Measurements from ENCODE around the gene COL9A1. TPM values are rescaled to one million over a fixed set of nuclear protein-coding genes. Genes with fewer than 3 reads are reported as not detected.

The COL9A1 gene
- total and polyA plus RNA-seq, 4 donors: 0.02 to 1.7 (median 0.06) TPM; not detected in 1

GRCh38 chr6:70194421-70194820 is 108.5 kb downstream of the COL9A1 start:
- no peaks in the 10 kb centered on the region for H3K36me3 ChIP-seq (ENCODE audit: control insufficient read depth in 4 of 4, insufficient read depth in 4 of 4, low read length in 4 of 4)
- no peak overlapping the region for H3K4me3 ChIP-seq
- no peak for TF ChIP-seq CTCF (IDR thresholded peaks at IDR 0.05; ENCODE audit: control extremely low read depth, extremely low read depth)
- peaks cover 0 to 3% (median 0%) of the 10 kb centered on the region in 4 donors for H3K9me3 ChIP-seq (ENCODE audit: control insufficient read depth in 4 of 4, insufficient read depth in 3 of 4, low read length in 3 of 4)
- DNase-seq: no peak
- H3K27me3 ChIP-seq (ENCODE audit: control insufficient read depth in 3 of 3, insufficient read depth in 3 of 3, low read length in 2 of 3): peaks cover 0 to 8% (median 0%) of the 10 kb centered on the region in 3 donors
- no peak for ATAC-seq (ENCODE audit: insufficient read depth, low FRiP score)
- H3K27ac ChIP-seq (ENCODE audit: low read depth in 1 of 2, low read length in 1 of 2): no peak overlapping the region
- no peaks in the 10 kb centered on the region for H3K4me1 ChIP-seq (ENCODE audit: control insufficient read depth in 5 of 5, insufficient read depth in 5 of 5, low read length in 5 of 5)
- H3K9ac ChIP-seq (ENCODE audit: insufficient read depth in 1 of 2, low read length in 2 of 2): no peak overlapping the region

GRCh38 chr6:70188202-70188601 is 114.7 kb downstream of the COL9A1 start:
- ATAC-seq (ENCODE audit: insufficient read depth, low FRiP score): no peak
- Histone ChIP-seq H3K27ac (ENCODE audit: low read depth in 1 of 2, low read length in 1 of 2) (no peak overlapping the region), H3K4me1 (ENCODE audit: control insufficient read depth in 5 of 5, insufficient read depth in 5 of 5, low read length in 5 of 5) (no peaks in the 10 kb centered on the region), H3K9me3 (ENCODE audit: control insufficient read depth in 4 of 4, insufficient read depth in 3 of 4, low read length in 3 of 4) (peaks cover 0 to 3% (median 0%) of the 10 kb centered on the region in 4 donors), H3K36me3 (ENCODE audit: control insufficient read depth in 4 of 4, insufficient read depth in 4 of 4, low read length in 4 of 4) (no peaks in the 10 kb centered on the region), H3K4me3 (no peak overlapping the region), H3K27me3 (ENCODE audit: control insufficient read depth in 3 of 3, insufficient read depth in 3 of 3, low read length in 2 of 3) (peaks cover 0 to 5% (median 0%) of the 10 kb centered on the region in 3 donors), H3K9ac (ENCODE audit: insufficient read depth in 1 of 2, low read length in 2 of 2) (no peak overlapping the region)
- no peak for DNase-seq
- WGBS, 2 donors: 63 to 86% methylated on average over 6 of the region's 6 CpGs
- TF ChIP-seq CTCF (IDR thresholded peaks at IDR 0.05; ENCODE audit: control extremely low read depth, extremely low read depth): no peak

- no peak overlapping the region for H3K4me3 ChIP-seq
- DNase-seq (no peak), ATAC-seq (ENCODE audit: insufficient read depth, low FRiP score) (no peak)
- H3K27ac ChIP-seq (ENCODE audit: low read depth in 1 of 2, low read length in 1 of 2): no peak overlapping the region
- no peaks in the 10 kb centered on the region for H3K36me3 ChIP-seq (ENCODE audit: control insufficient read depth in 4 of 4, insufficient read depth in 4 of 4, low read length in 4 of 4)
- H3K4me1 ChIP-seq (ENCODE audit: control insufficient read depth in 5 of 5, insufficient read depth in 5 of 5, low read length in 5 of 5): no peaks in the 10 kb centered on the region
- H3K27me3 ChIP-seq (ENCODE audit: control insufficient read depth in 3 of 3, insufficient read depth in 3 of 3, low read length in 2 of 3): peaks cover 0 to 9% (median 0%) of the 10 kb centered on the region in 3 donors
- peaks cover 0 to 2% (median 0%) of the 10 kb centered on the region in 4 donors for H3K9me3 ChIP-seq (ENCODE audit: control insufficient read depth in 4 of 4, insufficient read depth in 3 of 4, low read length in 3 of 4)
- no peak overlapping the region for H3K9ac ChIP-seq (ENCODE audit: insufficient read depth in 1 of 2, low read length in 2 of 2)
- no peak for TF ChIP-seq CTCF (IDR thresholded peaks at IDR 0.05; ENCODE audit: control extremely low read depth, extremely low read depth)
- 60 to 71% methylated on average over 1 of the region's 1 CpG for WGBS, 2 donors
These were observed 116.4 kb downstream of the COL9A1 start for GRCh38 chr6:70186461-70186860.

GRCh38 chr6:70184723-70185122 is 118.2 kb downstream of the COL9A1 start:
- no peak for TF ChIP-seq CTCF (IDR thresholded peaks at IDR 0.05; ENCODE audit: control extremely low read depth, extremely low read depth)
- Histone ChIP-seq H3K27ac (ENCODE audit: low read depth in 1 of 2, low read length in 1 of 2) (no peak overlapping the region), H3K36me3 (ENCODE audit: control insufficient read depth in 4 of 4, insufficient read depth in 4 of 4, low read length in 4 of 4) (peaks cover 0 to 3% (median 0%) of the 10 kb centered on the region in 4 donors), H3K4me1 (ENCODE audit: control insufficient read depth in 5 of 5, insufficient read depth in 5 of 5, low read length in 5 of 5) (no peaks in the 10 kb centered on the region), H3K9me3 (ENCODE audit: control insufficient read depth in 4 of 4, insufficient read depth in 3 of 4, low read length in 3 of 4) (peaks cover 0 to 2% (median 0%) of the 10 kb centered on the region in 4 donors), H3K9ac (ENCODE audit: insufficient read depth in 1 of 2, low read length in 2 of 2) (no peak overlapping the region), H3K4me3 (no peak overlapping the region), H3K27me3 (ENCODE audit: control insufficient read depth in 3 of 3, insufficient read depth in 3 of 3, low read length in 2 of 3) (peaks cover 0 to 9% (median 0%) of the 10 kb centered on the region in 3 donors)
- 85 to 92% methylated on average over 3 of the region's 3 CpGs for WGBS, 2 donors
- no peak for ATAC-seq (ENCODE audit: insufficient read depth, low FRiP score)
- DNase-seq: no peak

All from lung (tissue), 12 donors.